ENCODE measurements around the gene CCDC3.

GRCh38 chr10:12980102-12980661, 21.3 kb downstream of the CCDC3 start:
- no peak for TF ChIP-seq CTCF (IDR thresholded peaks at IDR 0.05; ENCODE audit: poor library complexity, severe bottlenecking)
- no peak for TF ChIP-seq POLR2AphosphoS5 (IDR thresholded peaks at IDR 0.05)
- TF ChIP-seq EZH2 (IDR thresholded peaks at IDR 0.05; ENCODE audit: borderline replicate concordance, insufficient read depth, low read length, poor library complexity, severe bottlenecking): no peak
- no peak for TF ChIP-seq REST (IDR thresholded peaks at IDR 0.05; ENCODE audit: borderline replicate concordance)
- no peak for TF ChIP-seq TAF1 (IDR thresholded peaks at IDR 0.05; ENCODE audit: low read depth)

Measured in neural cell (in vitro differentiated cells).